HG02973 (cell line): Measurements from ENCODE around the gene ORC2.
"Not testable (repeated sequence)": the region's sequence is repeated elsewhere in the genome, so short reads cannot be mapped to it uniquely, and the experiment has no call there.

Experiments used
- ATAC-seq: cut with Tn5 transposase; IDR thresholded peaks from one replicate; pipeline ENCODE4 v1.9.1; 2021; ENCODE audit warnings: moderate library complexity; ENCODE audit not compliant: unreplicated experiment

Gene ORC2

DNA sequence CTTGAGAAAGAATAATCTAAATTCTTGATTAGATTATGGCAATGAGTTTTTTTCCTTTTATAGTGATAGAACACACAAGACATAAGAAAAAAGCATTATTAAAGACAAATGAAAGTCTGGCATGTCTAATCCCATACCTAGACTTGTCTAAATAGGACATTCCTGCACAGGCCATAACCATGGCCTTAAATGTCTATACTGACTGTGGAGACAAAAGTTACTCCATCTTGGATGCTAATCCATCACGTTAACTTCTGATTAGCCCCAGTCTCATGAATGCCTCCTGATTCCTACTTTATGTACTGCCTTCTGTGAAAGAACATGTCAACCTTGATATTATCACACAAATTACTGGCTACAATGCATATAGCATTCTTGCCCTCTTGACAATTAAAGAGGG, 23.6 kb downstream of the ORC2 start:
- no peak for ATAC-seq

DNA sequence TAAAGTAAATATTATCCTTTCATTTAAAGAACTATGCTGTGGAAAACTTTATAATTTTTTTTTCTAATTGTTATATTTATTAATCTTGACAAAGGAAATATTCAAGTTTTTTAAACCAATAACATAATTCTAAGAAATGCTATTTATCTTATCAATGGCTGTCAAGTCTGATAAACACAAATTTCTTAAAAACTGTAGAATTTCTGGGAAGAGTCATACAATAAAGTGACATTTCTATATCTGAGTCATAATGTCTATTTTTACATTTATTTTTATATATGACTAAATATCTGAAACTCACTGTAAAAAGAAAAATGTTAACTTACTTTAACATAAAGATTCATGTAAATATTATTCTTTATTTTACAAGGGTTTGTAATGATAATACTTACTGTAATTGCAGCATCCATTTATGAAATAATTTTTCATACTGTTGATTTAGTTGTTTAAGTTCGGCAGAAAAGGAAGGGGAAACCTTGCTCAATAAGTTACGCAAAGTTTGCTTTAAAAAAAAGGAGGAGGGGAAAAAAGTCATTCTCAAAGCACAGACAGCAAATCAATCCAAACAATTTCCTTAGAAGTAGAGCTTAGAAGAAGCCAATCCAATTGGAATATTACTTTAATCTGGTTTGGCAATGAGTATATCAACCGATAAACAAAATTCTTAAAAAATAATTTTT, 32.4 kb downstream of the ORC2 start:
- ATAC-seq: no peak

DNA sequence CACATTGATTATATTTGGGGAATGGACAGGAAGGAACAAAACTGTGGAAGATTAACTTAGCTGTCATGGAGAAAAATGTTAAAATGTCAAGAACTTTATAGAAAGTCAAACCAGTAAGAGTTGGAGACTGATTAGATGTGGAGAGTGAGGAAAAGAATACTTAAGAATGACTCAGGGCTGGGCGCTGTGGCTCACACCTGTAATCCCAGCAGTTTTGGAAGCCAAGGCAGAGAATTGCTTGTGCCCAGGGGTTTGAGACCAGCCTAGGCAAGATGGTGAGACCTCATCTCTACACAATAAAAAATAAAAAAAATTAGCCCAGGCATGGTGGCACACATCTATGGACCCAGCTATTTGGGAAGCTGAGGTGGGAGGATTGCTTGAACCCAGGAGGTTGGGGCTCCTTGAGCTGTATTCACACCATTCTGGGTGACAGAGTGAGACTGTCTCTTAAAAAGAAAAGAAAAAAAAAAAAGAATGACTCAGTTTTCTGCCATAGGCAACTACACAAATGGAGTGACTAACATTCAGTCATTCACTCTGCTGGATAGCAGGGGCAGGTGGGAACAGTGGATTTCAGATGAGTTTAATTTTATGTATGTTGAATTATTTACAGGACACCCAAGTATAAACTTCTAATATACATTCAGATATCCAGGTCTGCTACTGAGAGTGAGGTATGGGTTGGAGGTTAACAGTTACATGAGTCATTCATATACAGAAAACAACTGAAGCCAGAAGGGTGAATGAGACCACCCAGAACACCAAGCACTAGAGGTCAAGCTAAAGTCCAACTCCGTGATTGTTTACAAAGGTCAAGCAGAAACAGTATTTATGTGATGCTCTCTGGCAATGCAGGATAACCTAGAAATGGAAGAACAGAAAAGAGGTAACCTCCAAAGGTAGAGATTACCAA, 33.9 kb downstream of the ORC2 start:
- ATAC-seq: no peak

DNA sequence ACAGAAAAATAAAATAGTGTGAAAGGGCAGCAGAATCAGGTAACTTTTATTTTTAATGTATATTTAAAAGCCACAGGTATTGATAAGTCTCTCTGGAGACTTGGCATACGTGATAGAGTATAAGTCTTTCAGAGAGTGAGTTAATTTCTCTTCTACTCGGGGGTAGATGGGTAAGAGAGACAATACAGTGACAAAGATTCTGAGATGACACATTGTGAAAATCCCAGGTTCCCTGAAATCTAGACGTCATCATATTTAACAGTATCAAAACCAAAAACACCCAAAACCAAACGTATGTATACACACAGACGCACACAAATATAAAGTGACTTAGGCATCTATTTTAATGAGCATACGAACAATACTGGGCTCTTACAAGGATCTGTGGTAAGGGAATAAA, 41.0 kb downstream of the ORC2 start:
- no peak for ATAC-seq

GRCh38 chr2:200913654-200914053, 49.8 kb downstream of the ORC2 start:
- no peak for ATAC-seq

DNA sequence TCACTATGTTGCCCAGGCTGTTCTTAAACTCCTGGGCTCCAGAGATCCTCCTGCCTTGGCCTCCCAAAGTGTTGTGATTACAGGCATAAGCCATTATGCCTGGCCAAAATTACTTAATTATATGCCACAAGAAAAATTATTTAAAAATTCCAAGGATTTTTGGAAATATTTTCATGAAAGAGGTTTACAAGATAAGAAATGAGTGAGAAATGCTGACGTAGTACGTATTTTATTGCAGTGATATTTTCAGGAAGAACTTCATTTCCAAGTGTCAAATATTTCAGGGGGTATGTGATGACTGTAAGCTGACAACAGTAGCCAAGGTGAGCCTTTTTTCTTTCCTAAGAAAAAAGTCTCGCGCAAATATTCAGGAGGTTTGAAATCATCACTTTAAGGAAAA, 53.5 kb downstream of the ORC2 start:
- ATAC-seq: no peak

GRCh38 chr2:200905618-200906296, 57.7 kb downstream of the ORC2 start:
- ATAC-seq: peak; percentile 44

DNA sequence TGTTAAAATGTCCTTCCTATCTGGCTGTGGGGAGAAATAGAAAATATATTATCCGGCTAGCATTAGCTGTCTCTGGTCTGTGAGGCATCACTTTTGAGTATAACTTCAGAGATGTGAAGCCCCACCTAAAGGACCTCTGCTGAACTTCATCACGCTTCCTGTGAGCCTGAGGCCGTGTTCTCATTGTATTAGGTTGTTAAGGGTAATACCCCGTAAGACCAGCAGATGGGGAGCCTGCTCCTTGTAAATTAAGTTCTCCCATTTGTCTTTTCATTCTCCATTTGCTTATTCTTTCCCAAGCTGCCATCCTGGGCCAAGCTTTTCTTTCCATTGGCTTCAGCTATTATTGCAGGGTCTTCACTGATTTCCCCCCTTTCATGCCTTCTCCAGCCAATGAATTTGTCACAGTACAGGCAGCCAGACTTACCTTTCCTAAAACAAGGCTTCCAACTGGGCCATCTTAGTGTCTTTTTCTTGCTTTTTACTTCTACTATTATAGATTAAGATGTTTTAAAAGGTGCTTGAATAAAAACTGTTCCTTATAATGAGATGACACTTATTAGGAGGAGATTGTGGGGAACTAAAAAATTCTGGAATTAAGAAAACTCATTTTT, 61.9 kb downstream of the ORC2 start:
- ATAC-seq: peak; percentile 97

- no peak for ATAC-seq
Observed at GRCh38 chr2:200899482-200899881, 64.0 kb downstream of the ORC2 start.

DNA sequence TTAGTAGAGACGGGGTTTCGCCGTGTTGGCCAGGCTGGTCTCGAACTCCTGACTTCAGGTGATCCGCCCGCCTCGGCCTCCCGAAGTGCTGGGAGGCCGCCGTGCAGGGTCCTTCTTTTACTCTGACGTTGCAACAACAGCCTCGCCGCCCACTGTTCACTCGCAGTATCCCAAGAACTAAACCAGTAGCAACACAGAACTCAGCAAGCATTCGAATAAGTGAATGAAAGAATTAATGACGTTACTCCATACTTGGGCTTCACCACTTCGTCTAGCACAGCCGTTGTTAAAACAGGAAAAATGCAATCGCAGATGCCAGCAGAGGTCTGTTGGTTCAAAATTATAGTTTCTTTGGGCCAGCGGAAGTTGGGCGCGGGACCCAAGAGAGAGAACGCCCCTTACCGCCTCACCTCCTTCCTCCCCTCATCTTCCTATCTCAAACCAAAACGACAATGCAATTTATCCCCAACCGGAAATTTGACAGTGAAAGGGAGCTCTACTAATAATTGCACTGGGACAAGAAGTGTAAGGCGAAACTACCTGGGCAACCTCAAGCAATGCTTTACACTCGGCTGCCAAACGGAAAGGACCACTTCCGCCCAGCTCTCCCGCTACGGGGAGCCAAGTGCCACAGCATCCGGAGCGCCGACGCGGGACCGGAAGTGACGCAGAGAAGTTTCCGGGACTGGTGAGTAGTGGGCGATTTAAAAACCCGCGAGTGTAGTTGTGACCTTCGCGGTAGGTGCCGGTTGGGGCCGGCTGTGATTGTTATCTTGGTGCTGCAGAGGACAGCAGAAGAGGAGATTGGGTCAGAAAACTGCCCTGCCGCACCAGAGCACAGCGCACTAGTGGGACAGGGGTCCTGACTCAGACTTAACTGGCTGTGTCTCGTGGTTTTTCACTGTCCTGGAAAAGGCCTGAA, 74.5 kb downstream of the ORC2 start, which contains the start of the genes NIF3L1 and PPIL3:
NIF3L1 (plus strand) TSS at position 668 of the 922 bp plus-strand sequence. CDS start 2,573 bp downstream, outside the sequence.
PPIL3 (minus strand) TSS at position 374 of the 922 bp plus-strand sequence. CDS start 1,462 bp downstream, outside the sequence.
- ATAC-seq: peak; percentile 90

- ATAC-seq: not testable (repeated sequence)
Observed at GRCh38 chr2:200881715-200882249, 81.7 kb downstream of the ORC2 start.

DNA sequence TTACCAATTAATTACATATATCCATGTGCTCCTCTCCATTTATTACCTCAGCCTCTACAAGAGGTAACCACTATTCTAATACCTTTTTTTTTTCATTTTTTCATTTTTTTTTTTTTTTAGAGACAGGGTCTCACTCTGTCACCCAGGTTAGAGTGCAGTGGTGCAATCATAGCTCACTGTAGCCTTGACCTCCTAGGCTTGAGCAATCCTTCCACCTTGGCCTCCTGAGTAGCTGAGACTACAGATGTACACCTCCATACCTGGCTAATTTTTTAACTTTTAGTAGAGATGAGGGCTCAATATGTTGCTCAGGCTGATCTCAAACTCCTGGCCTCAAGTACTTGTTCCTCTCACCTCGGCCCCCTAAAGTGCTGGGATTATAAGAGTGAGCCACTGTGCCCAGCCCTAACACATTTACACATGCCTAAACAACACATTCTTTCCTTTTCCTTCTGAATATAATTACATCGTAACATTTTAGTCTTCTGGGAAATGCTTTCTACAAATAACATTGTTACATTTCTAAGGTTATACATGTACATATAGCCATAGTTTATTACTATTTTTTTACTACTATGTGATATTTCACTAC, 85.1 kb downstream of the ORC2 start:
- no peak for ATAC-seq

DNA sequence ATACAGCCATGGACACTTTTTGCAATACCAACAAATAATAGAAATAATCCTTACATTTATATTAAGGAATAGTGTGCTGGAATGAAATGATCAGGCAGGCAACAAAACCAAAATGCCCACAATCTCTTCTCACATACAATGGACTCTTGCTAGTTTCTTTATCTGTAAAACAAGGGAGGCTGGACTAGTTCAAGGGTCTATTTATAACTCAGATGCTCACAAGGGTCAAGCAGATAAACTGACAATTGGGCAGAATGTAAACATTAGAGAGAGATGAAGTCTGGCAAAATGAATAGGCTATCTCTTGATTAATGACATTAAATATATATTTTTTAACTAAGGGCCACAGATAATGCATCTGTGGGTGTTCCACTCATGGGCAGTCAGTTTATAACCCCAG, 86.0 kb downstream of the ORC2 start:
- no peak for ATAC-seq

DNA sequence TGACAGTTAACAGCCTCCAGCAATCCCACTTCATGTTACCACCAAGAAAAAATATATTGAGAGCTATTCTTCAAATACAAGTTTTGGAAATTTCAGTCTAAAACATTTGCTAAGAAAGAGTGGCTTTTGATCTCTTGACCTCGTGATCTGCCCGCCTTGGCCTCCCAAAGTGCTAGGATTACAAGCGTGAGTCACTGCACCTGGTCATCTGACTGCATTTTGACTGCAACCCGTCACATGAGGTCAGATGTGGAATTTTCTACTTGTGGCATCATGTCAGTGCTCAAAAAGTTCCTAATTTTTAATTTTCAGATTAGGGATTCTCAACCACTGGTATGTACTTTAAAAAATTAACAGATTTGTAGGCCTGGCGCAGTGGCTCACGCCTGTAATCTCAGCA, 89.9 kb downstream of the ORC2 start:
- ATAC-seq: no peak

DNA sequence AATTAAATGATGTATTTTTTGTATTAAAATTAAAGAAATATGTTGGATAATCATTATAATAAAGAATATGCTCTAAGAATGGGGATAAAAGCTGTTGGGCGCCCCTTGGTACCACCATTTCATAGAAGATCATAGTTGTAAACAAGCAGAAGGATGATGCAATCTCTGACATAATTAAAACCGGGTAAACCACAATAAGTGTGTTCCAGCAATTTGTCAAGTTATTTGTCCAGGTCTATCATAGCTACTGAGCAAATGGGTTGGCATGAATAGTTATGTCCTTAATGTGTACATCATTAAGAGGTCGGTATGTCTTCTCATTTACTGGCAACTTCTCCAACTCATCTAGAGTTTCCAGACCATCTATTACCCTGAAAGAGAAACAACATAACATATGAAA, 92.3 kb downstream of the ORC2 start:
- ATAC-seq: no peak

GRCh38 chr2:200869014-200869413, 94.4 kb downstream of the ORC2 start:
- ATAC-seq: no peak

DNA sequence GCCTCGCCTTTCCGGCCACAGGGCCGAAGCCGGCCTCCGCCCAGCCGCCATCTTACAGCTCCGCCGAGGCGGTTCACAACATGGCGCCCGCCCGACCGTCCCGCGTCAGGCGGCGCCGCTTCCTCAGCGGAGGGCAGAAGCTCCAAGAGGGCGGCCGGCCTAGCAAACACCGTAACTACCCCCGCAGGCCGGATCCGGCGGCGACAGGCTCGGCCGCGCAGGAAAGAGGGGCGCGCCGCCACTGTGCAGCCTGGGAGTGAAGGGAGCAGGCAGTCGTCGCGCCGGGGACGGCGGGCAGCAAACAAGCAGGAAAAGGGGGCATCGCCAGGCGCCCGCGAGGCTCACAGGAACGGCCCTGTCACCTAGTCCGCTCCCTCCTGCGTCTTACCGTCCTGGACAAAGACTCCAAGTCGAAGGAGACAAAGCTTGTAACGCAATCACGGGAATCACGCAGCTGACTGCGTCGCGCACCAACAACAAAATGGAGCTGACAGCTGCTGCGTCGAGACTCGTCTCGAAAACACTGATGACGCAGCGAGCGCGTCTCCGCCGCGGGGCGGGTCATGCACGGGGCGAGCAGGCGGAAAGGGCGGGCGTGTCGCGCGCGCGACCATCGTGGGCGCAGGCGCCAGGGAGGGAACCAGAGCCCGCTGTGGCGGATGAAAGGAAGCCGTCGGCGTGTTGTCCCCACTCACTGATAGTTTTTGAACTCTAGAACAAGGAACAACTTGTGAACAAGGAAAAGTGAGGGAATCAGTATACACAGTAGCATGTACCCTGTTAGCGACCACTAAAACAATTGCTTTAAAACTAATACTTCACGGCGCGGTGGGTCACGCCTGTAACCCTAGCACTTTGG, 99.1 kb downstream of the ORC2 start, which contains the start of gene CLK1:
CLK1 (minus strand) TSS at position 483 of the 859 bp plus-strand sequence. CDS start 2,796 bp downstream, outside the sequence.
- ATAC-seq: peak; percentile 81

DNA sequence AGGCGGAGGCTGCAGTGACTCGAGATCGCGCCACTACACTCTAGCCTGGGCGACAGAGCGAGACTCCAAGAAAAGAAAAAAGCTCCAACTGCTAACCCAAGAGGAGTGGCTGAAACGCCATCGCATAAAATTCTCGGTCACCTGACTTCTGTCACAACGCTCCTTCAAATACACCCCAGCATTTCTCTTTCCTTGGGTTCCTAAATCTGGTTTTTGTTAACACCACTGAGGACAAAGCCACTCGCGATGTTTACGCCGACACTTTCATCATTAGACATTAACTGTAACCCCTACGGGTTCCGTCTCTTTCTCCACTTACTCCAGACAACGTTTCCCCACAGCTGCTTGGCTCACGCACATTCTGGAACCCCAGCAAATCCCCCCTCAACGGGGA, 99.7 kb downstream of the ORC2 start:
- ATAC-seq: peak; percentile 15
